Caco-2 (cell line): Measurements from ENCODE around the gene ATP1B2. TPM values are rescaled to one million over a fixed set of nuclear protein-coding genes. Genes with fewer than 3 reads are reported as not detected.

Experiments used
- BruUV-seq: library from RNA; stranded (reverse); fragments of 400-500 nt; replicated peaks from 2 replicates; lab custom pipeline; 2021; lab: Mats Ljungman, UMichigan
- CTCF ChIA-PET: fragments of 300-600 bp; sonication (Branson Sonifier 250); formaldehyde crosslinking; loops from one replicate; lab custom pipeline; 2022; ENCODE audit warnings: antibody characterized with exemption; lab: Charles Lee
- POLR2A ChIA-PET: fragments of 300-600 bp; sonication (Branson Sonifier 250); formaldehyde crosslinking; loops from one replicate; lab custom pipeline; 2022; ENCODE audit warnings: antibody characterized with exemption; lab: Charles Lee
- DNase-seq, 2 experiments: peaks; one replicate each; pipeline versions ENCODE4 v3.0.0 to v3.0.0-alpha.2; 2020 to 2022
- H3K27me3 ChIP-seq: replicated peaks from 2 replicates; pipeline ENCODE4 v1.6.0; 2011; ENCODE audit warnings: low read length; ENCODE audit not compliant: control insufficient read depth, insufficient read depth
- H3K36me3 ChIP-seq: 2 replicates; pipeline ENCODE4 v1.5.1; 2011; ENCODE audit warnings: low read length; ENCODE audit not compliant: control insufficient read depth, insufficient read depth
- H3K4me1 ChIP-seq: fragments of 250-450 bp; sonication (Bioruptor Pico); 2 replicates; pipeline ENCODE4 v1.5.1; 2020; ENCODE audit warnings: mild to moderate bottlenecking
- H3K4me3 ChIP-seq: 2 replicates; pipeline ENCODE4 v1.5.1; 2011; ENCODE audit warnings: low read depth, mild to moderate bottlenecking, control low read depth, low read length
- H3K9me3 ChIP-seq: fragments of 250-450 bp; sonication (Bioruptor Pico); 2 replicates; pipeline ENCODE4 v1.5.1; 2020; ENCODE audit warnings: mild to moderate bottlenecking, moderate library complexity
- H3K27ac Mint-ChIP-seq: one replicate; pipeline ENCODE4 v1.8.0; 2022; ENCODE audit warnings: mixed read lengths; ENCODE audit not compliant: unreplicated experiment
- H3K27me3 Mint-ChIP-seq: one replicate; pipeline ENCODE4 v1.8.0; 2022; ENCODE audit warnings: mixed read lengths; ENCODE audit not compliant: insufficient read depth, unreplicated experiment
- H3K36me3 Mint-ChIP-seq: one replicate; pipeline ENCODE4 v1.8.0; 2022; ENCODE audit warnings: mild to moderate bottlenecking, mixed read lengths; ENCODE audit not compliant: insufficient read depth, unreplicated experiment
- H3K4me1 Mint-ChIP-seq: one replicate; pipeline ENCODE4 v1.8.0; 2022; ENCODE audit warnings: low read depth, mixed read lengths; ENCODE audit not compliant: unreplicated experiment
- H3K4me3 Mint-ChIP-seq: one replicate; pipeline ENCODE4 v1.8.0; 2022; ENCODE audit warnings: mild to moderate bottlenecking, moderate library complexity, mixed read lengths; ENCODE audit not compliant: unreplicated experiment
- H3K9me3 Mint-ChIP-seq: one replicate; pipeline ENCODE4 v1.8.0; 2022; ENCODE audit warnings: mixed read lengths; ENCODE audit not compliant: unreplicated experiment
- intact Hi-C: fragments of 100-400 bp; cut with micrococcal nuclease; formaldehyde crosslinking; loops from one replicate; pipeline ENCODE4 v1.10.0; 2022; ENCODE audit not compliant: unreplicated experiment
- total RNA-seq: library from RNA; stranded (reverse); gene quantifications from 2 replicates; pipeline ENCODE4 v1.2.3, GENCODE V29; 2022
- TF ChIP-seq, protein P1 (sequence below), 2 experiments: fragments of 200-600 bp in 1 of 2; IDR thresholded peaks; 1 replicate in 1 of 2; 2 replicates in 1 of 2; pipeline versions ENCODE4 v1.5.1 to v1.8.0; 2011 to 2022; ENCODE audit warnings: antibody characterized with exemption in 1 of 2, control low read depth in 1 of 2, inconsistent platforms in 1 of 2, low read depth in 1 of 2, low read length in 1 of 2, mild to moderate bottlenecking in 1 of 2, moderate library complexity in 1 of 2; ENCODE audit not compliant: insufficient read depth in 1 of 2, severe bottlenecking in 1 of 2, unreplicated experiment in 1 of 2

The ATP1B2 gene
- total RNA-seq, 1 experiment from 2014 or later = 0.11 TPM

- no peak for DNase-seq
- Mint-ChIP-seq H3K27me3 (no peaks in the 10 kb centered on the region), H3K4me1 (no peaks in the 10 kb centered on the region), H3K27ac (no peak overlapping the region), H3K4me3 (no peak overlapping the region), H3K36me3 (peaks cover 12% of the 10 kb centered on the region), H3K9me3 (no peaks in the 10 kb centered on the region)
- TF ChIP-seq, protein P1, sequence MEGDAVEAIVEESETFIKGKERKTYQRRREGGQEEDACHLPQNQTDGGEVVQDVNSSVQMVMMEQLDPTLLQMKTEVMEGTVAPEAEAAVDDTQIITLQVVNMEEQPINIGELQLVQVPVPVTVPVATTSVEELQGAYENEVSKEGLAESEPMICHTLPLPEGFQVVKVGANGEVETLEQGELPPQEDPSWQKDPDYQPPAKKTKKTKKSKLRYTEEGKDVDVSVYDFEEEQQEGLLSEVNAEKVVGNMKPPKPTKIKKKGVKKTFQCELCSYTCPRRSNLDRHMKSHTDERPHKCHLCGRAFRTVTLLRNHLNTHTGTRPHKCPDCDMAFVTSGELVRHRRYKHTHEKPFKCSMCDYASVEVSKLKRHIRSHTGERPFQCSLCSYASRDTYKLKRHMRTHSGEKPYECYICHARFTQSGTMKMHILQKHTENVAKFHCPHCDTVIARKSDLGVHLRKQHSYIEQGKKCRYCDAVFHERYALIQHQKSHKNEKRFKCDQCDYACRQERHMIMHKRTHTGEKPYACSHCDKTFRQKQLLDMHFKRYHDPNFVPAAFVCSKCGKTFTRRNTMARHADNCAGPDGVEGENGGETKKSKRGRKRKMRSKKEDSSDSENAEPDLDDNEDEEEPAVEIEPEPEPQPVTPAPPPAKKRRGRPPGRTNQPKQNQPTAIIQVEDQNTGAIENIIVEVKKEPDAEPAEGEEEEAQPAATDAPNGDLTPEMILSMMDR (IDR thresholded peaks at IDR 0.05; ENCODE audit: insufficient read depth in 1 of 2, low read depth in 1 of 2, low read length in 1 of 2, severe bottlenecking in 1 of 2, unreplicated experiment in 1 of 2) = no peak
- Histone ChIP-seq H3K4me3 (no peak overlapping the region), H3K9me3 (no peaks in the 10 kb centered on the region), H3K36me3 (no peaks in the 10 kb centered on the region), H3K4me1 (no peaks in the 10 kb centered on the region), H3K27me3 (no peaks in the 10 kb centered on the region)
- ChIA-PET CTCF (no interaction called here), POLR2A (no interaction called here)
- intact Hi-C loops = no loop called here
- no TSS peak for BruUV-seq
Observed at GRCh38 chr17:7667656-7668406, 17.1 kb downstream of the ATP1B2 start.

- Mint-ChIP-seq H3K4me1 (no peaks in the 10 kb centered on the region), H3K4me3 (no peak overlapping the region), H3K27me3 (no peaks in the 10 kb centered on the region), H3K27ac (no peak overlapping the region), H3K9me3 (peaks cover 1% of the 10 kb centered on the region), H3K36me3 (peaks cover 16% of the 10 kb centered on the region)
- no TSS peak for BruUV-seq
- Histone ChIP-seq H3K36me3 (no peaks in the 10 kb centered on the region), H3K9me3 (no peaks in the 10 kb centered on the region), H3K4me3 (no peak overlapping the region), H3K4me1 (no peaks in the 10 kb centered on the region), H3K27me3 (no peaks in the 10 kb centered on the region)
- ChIA-PET CTCF (no interaction called here), POLR2A (no interaction called here)
- TF ChIP-seq, protein P1 (IDR thresholded peaks at IDR 0.05; ENCODE audit: insufficient read depth in 1 of 2, low read depth in 1 of 2, low read length in 1 of 2, severe bottlenecking in 1 of 2, unreplicated experiment in 1 of 2) = no peak
- intact Hi-C loops = no loop called here
- DNase-seq = no peak
Observed at GRCh38 chr17:7668482-7668881, 17.8 kb downstream of the ATP1B2 start.

DNA sequence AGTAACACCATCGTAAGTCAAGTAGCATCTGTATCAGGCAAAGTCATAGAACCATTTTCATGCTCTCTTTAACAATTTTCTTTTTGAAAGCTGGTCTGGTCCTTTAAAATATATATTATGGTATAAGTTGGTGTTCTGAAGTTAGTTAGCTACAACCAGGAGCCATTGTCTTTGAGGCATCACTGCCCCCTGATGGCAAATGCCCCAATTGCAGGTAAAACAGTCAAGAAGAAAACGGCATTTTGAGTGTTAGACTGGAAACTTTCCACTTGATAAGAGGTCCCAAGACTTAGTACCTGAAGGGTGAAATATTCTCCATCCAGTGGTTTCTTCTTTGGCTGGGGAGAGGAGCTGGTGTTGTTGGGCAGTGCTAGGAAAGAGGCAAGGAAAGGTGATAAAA lies 22.5 kb downstream of the ATP1B2 start:
- no peaks in the 10 kb centered on the region for H3K27me3 ChIP-seq
- intact Hi-C loops = no loop called here
- H3K4me3 ChIP-seq = no peak overlapping the region
- no TSS peak for BruUV-seq
- H3K4me1 Mint-ChIP-seq = no peaks in the 10 kb centered on the region
- H3K27me3 Mint-ChIP-seq = no peaks in the 10 kb centered on the region
- CTCF ChIA-PET = no interaction called here
- peaks cover 45% of the 10 kb centered on the region for H3K36me3 Mint-ChIP-seq
- peak in 1 of 2 experiments; percentile 10 for DNase-seq
- no peaks in the 10 kb centered on the region; the same call in 1 of the 2 replicates for H3K36me3 ChIP-seq
- POLR2A ChIA-PET = interaction anchor here (0.6 kb wide), 1 partner anchor 40 kb away, joined by 5 read pairs; no protein-coding TSS in a partner anchor
- no peak overlapping the region for H3K27ac Mint-ChIP-seq
- H3K9me3 ChIP-seq = no peaks in the 10 kb centered on the region
- TF ChIP-seq, protein P1 (IDR thresholded peaks at IDR 0.05; ENCODE audit: insufficient read depth in 1 of 2, low read depth in 1 of 2, low read length in 1 of 2, severe bottlenecking in 1 of 2, unreplicated experiment in 1 of 2) = no peak
- no peaks in the 10 kb centered on the region for H3K4me1 ChIP-seq
- H3K9me3 Mint-ChIP-seq = peaks cover 10% of the 10 kb centered on the region
- no peak overlapping the region for H3K4me3 Mint-ChIP-seq
